IMR-90 (cell line): ENCODE measurements around the gene COL2A1.

Experiments used
- CEBPB ChIP-seq: IDR thresholded peaks from 2 replicates; pipeline ENCODE4 v1.6.1; 2012; ENCODE audit warnings: low read depth, low read length, improper control_type of control experiment
- CHD1 ChIP-seq: IDR thresholded peaks from 2 replicates; pipeline ENCODE4 v1.6.1; 2012; ENCODE audit warnings: low read depth, low read length, improper control_type of control experiment
- CTCF ChIP-seq: conservative IDR thresholded peaks from 2 replicates; pipeline ENCODE4 v1.5.1; 2012; ENCODE audit warnings: mild to moderate bottlenecking, low read depth, low read length, improper control_type of control experiment
- ELK1 ChIP-seq: fragments of 150-350 bp; IDR thresholded peaks from 2 replicates; pipeline ENCODE4 v1.6.1; 2016; ENCODE audit warnings: low read depth, mild to moderate bottlenecking, low read length, moderate library complexity, borderline replicate concordance
- POLR2A ChIP-seq: IDR thresholded peaks from 2 replicates; pipeline ENCODE4 v1.6.1; 2012; ENCODE audit warnings: mild to moderate bottlenecking, low read depth, low read length
- RAD21 ChIP-seq: IDR thresholded peaks from 2 replicates; pipeline ENCODE4 v1.6.1; 2012; ENCODE audit warnings: low read length, improper control_type of control experiment
- RCOR1 ChIP-seq: IDR thresholded peaks from 2 replicates; pipeline ENCODE4 v1.6.1; 2012; ENCODE audit warnings: mild to moderate bottlenecking, low read length, improper control_type of control experiment; ENCODE audit not compliant: insufficient replicate concordance
- SMC3 ChIP-seq: fragments of 150-350 bp; IDR thresholded peaks from 2 replicates; pipeline ENCODE4 v1.6.1; 2016; ENCODE audit warnings: low read depth, mild to moderate bottlenecking, antibody characterized with exemption, low read length, moderate library complexity

DNA sequence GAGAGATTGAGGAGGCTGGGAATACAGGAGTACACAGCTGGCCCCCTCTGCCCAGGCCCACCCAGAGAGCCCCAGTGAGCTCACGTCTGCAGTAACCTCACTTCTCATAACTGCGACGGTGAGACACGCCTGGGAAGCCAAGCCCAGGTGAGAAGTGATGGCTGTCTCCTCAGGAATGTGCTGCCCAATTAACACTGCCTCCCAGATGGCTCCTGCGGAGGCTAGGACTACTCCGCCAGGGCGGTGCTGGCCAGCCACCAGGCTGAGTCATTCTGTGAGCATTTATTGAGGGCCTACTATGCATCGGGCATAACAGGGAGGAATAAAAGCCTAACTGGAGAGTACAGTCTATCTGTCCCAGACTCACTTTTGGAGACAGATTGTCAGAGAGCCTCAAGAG, 50.2 kb downstream of the COL2A1 start:
- TF ChIP-seq CTCF (no peak), SMC3 (no peak), CEBPB (no peak), RAD21 (no peak), POLR2A (no peak), RCOR1 (no peak), CHD1 (no peak), ELK1 (no peak)
